Measurements from ENCODE around the gene GCAT.
A peak's percentile ranks its signal among the peaks of the same experiment; 100 is the strongest.

Gene GCAT

DNA sequence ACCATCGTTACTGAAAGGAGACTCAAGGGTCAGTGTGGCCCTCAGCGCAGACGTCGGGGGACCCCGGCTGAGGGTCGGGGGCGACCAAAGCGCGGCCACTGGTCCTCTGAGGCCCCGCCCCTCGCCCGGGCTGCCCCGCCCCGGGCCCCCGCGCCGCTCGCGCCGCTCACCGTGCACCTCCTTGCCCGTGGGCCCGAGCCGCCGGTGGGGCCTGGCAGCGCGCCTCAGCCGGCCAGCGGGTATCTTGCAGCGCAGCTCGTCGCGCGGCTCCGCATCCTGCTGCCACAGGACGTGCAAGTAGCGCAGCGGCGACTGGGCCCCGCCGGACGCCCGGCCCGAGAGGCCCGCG lies 36.0 kb downstream of the GCAT start:
- no peak for DNase-seq (ENCODE audit: low spot score)

DNA sequence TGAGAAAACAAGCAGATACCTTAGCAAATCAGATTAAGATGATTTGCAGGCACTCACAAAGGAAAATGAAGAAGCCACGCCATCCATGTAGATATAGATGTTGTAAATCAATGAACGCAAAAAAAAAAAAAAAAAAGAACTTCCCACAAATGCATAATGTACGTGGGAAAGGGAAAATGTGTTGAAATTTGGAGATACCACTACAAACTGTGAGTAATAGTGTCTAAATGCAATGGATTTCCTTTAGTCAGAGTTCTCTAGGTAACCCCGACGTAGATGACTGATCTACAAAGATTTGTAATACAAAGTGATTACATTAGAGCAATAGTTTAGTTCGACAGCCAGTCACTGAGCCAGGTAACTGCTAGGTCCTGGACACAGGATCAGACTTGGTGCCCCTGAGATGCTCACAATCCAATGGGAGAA lies 37.2 kb downstream of the GCAT start:
- DNase-seq (ENCODE audit: low spot score): no peak

DNA sequence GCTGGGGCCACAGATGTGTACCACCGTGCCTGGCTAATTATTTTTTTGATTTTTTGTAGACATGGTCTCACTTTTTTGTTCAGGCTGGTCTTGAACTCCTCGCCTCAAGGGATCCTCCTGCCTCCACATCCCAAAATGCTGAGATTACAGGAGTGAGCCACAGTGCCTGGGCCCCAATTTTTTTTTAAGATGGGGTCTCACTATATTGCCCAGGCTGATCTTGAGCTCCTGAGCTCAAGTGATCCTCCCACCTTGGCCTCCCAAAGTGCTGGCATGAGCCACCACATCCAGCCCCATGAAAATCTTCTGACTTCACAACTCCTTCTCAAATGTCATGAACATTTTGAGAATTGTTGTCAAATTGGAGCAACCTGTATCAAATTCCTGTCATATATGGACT lies 38.7 kb downstream of the GCAT start:
- DNase-seq (ENCODE audit: low spot score): no peak

DNA sequence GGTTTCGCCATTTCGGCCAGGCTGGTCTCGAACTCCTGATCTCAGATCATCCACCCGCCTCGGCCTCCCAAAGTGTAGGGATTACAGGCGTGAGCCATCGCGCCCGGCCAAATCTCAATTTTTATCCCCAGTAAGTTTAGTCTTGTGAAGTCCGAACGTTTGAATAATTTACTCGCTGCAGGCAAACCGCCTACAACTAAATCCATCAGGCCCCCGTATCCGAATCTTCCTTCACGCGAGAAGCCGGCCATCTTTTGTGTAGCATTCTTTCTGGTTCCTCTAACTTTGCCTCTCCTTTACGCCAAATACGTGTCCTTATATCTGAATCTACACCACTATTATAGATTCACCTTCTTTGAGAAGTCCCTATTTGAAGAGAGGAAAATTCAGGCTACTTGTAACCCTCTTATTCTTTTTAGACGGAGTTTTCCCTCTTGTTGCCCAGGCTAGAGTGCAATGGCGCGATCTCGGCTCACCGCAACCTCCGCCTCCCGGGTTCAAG lies 40.9 kb downstream of the GCAT start:
- no peak for DNase-seq (ENCODE audit: low spot score)

DNA sequence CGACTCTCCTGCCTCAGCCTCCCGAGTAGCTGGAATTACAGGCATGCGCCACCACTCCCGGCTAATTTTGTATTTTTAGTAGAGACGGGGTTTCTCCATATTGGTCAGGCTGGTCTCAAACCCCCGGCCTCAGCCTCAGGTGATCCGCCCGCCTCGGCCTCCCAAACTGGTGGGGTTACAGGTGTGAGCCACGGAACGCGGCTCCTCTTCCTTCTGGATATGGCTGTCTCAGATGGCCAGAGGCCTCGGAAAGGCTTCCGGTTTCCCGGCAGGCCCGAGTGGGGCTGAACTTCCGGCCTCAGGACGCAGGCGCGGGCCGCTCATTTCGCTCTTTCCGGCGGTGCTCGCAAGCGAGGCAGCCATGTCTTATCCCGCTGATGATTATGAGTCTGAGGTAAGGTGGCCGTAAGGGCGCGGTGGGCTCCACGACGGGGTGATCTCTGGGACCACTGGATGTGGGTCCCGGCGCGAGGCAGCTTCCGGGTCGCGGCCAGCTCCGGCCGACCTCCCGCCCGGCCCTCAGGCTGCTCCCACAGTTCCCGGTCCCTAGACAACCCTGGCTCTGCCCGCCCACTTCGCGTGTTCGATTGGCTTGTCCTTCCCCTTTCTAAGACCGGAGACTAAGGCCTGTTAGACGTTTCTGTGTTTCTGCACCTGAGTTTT lies 41.5 kb downstream of the GCAT start, which contains the start of gene EIF3L:
Gene EIF3L, plus strand, starts transcription at position 331 of the 663 bp plus-strand sequence. Its CDS starts 31 bp downstream, at position 362.
- peak; percentile 92 for DNase-seq (ENCODE audit: low spot score)

DNA sequence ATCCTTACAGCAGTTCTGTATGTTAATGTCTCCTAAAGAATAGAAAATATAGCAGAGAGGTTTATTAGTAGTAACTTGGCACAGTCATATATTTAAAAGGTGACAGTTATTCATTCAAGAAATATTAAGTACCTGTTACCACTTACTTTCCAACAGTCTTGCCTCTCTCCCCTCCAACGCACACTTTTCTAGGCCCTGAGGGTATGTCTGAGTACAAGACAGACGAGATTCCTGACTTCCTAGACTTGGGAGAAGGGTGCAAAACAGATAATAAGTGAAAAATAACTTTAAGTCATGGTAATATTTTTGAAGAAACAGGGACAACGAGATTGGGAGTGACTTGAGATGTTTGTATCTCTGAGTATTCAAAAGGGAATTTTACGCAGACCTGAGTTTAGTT lies 43.1 kb downstream of the GCAT start:
- DNase-seq (ENCODE audit: low spot score): no peak

DNA sequence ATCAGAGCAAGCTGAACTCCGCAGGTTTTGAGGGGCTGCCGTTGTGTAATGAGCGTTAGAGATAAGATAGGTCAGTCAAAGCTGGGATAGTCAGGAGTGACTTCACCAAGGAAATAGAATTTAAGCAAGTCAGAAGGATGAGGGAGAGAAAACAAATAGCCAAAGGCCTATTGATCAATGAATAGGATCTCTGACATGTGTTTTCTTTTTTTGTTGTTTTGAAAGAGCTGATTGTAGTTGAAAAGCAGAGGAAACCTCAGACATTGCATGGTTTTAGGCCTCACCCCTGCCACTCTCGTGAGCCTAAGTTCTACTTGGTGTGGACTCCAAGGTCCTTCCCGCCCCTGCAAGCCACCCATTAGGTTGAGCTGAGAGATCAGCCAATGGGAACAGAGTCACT lies 44.7 kb downstream of the GCAT start:
- no peak for DNase-seq (ENCODE audit: low spot score)

DNA sequence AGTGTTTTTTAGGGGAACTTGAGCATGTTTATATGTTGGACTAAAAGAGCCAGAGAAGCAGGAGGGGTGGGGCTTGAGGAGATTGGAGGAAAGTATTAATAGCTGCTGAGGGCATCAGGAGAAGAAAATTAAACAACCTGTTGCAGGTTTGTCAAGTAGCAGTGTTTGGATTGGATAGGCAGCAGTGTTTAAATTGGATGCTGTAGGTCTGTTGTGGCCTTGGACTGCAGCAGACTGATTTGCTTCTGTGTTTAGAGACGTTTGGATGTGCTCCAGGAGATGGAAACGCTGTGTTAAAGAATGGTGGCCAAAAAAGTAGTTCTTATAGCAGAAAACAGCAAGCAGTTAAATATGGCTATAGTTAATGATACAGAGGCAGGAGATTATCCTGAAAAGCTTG lies 47.2 kb downstream of the GCAT start:
- DNase-seq (ENCODE audit: low spot score): no peak

DNA sequence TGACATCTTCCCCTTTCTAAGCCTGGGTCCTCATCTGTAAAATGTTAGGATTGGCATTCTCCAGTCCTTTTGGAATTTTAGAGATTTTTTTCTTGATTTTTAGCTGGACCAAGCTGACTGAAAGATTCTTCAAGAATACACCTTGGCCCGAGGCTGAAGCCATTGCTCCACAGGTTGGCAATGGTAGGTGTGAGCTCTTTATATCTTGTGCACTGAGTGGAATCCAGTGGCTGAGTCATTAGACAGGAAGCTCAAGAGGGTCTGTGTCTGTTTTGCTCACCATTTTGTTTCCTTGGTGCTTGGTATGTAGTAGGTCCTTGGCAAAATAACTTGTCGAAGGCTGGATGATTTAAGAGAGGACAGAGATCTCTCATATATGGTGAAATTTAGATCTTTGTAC lies 47.7 kb downstream of the GCAT start:
- no peak for DNase-seq (ENCODE audit: low spot score)

DNA sequence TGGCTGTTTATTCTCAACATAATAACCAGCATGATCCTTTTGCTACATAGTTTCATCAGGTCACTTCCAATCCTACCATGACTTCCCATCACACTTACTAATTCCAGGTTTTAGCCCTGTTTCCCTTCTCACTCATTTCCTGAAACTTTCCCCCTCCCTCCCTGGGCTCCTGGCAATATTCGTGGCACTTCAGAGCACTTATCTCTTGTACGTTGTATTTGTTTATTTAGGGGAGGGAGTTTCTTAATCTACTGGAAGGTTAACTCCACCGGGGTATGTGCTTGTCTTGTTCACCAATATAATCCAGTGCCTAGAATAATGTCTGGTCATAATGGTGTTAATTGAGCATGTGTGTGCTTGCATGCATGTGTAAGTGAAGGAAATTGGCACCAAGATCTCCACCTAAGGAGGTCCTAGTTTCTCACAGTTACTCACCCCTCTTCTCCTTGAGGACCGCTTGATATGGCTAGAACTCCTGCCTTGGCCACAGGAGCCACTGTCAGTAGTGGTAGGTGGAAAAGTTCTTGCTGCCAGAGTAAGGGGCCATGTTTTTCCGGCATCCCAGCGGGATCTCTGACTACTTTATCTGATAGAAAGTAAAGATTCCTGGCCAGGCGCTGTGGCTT lies 53.2 kb downstream of the GCAT start:
- DNase-seq (ENCODE audit: low spot score): no peak

DNA sequence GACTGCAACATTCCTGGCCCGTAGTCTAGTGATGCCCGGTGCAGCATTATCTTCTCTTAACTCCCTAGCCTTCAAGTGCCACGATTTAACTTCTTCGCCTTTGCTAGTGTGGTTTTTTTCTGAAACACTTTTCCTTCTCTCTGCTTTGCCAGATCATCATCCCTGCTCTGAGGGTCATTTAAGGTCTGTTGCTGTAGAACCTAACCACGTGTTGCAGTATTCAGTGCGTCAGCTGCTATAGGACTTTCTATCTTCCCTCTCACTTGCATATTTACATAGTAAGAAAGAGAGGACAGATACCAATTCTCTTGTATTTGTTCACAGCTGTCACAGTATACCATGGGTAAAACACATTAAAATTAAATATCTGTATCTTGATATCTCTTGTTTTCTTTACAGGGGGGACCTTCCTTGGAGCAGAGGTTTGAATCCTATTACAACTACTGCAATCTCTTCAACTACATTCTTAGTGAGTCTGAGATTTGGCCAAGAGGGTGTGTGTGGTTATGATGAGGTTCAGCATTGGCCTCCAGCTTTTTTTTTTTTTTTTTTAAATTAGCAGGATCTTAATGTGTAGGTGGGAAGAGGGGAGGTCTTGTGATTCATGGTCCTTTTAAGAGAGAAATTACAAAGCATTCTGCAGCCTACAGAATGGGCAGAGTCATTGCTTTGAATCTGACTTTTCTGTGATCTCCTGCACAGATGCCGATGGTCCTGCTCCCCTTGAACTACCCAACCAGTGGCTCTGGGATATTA lies 55.0 kb downstream of the GCAT start:
- DNase-seq (ENCODE audit: low spot score): no peak

DNA sequence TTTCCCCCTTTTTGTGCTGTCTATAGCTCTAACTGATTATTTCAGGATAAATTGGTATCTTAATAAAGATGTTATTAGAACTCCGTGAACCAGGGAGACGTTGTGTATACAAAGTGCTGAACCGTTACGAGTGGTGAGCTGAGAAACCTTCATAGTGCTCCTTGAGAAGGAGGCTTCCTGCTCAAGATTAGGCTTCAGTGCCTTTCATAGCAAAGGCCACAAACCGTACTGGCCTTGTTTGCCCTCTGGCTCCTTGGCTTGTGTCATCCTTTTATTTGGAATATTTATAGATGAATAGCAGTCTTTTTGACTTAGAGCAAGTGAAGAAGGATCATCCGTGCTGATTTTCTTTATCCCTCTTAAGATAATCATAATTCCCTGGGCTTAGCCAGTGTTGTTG lies 57.8 kb downstream of the GCAT start:
- no peak for DNase-seq (ENCODE audit: low spot score)
